ENCODE results near the gene PIEZO1.

The PIEZO1 gene

DNA sequence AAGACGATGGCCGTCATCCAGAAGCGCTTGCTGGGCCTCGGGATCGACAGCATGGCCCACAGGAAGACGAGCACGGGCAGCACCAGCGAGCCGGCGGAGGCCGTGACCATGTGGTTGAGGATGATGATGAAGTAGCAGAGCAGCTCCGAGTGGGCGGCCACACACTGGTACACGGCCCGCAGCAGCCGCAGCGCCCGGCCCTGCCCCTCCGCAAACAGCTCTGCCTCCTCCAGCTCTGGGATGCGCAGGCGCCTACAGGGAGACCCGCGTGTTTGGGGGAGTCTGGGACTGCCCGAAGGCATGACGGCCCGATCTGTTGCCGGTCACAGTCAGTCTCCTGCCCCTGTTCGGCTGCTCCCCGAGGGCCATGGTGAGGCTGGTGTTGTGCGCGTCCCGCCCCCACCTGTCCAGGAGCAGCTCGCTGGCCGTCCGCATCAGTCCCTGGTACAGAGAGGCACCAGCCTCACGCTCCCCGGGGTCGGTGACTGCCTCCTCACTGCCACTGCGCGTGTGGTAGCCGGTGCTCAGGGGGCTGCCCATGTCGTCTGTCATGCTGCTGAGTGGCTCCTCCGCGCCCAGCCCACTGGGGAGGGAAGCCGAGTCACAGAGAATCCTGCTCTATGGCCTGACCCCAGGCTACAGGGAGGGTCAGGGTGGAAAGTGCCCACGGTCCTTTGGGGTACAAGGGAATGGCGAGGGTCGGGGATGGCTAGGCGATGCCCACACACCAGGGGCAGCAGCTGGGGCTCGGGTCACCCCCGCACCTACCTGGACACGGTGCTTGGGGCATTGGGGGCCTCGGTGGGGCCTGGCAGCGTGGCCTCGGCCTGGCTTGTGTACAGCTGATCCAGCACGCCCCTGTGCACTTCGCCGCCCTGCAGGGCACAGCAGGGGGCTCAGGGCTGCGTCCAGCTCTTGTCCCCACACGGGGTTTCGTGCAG, 62.9 kb downstream of the PIEZO1 start:
- no peak for DNase-seq (ENCODE audit: low spot score)

- DNase-seq (ENCODE audit: low spot score): no peak
Observed at GRCh38 chr16:88721236-88721635, 63.8 kb downstream of the PIEZO1 start.

- no peak for DNase-seq (ENCODE audit: low spot score)
Observed at GRCh38 chr16:88720396-88720970, 64.5 kb downstream of the PIEZO1 start.

DNA sequence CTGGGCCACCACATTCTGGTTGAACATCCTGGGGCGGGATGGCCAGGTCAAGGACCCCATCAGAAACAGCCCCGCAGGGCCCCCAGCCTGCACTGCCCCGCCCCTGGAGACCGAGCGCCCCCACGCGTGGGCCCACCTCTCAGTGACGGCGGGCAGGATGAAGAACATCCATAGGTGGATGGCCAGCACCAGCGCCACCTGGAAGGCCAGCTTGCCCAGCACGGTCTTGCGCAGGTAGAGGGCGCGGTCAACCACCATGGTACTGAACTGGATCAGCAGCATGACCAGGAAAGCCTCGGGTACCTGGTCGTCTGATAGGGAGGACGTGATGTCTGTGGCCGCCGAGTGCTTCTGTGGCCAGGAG, 65.1 kb downstream of the PIEZO1 start:
- no peak for DNase-seq (ENCODE audit: low spot score)

- DNase-seq (ENCODE audit: low spot score): no peak
Observed at GRCh38 chr16:88719267-88719932, 65.6 kb downstream of the PIEZO1 start.

GRCh38 chr16:88718178-88718577, 66.8 kb downstream of the PIEZO1 start:
- no peak for DNase-seq (ENCODE audit: low spot score)

- DNase-seq (ENCODE audit: low spot score): no peak
Observed at GRCh38 chr16:88716601-88717001, 68.4 kb downstream of the PIEZO1 start.

DNA sequence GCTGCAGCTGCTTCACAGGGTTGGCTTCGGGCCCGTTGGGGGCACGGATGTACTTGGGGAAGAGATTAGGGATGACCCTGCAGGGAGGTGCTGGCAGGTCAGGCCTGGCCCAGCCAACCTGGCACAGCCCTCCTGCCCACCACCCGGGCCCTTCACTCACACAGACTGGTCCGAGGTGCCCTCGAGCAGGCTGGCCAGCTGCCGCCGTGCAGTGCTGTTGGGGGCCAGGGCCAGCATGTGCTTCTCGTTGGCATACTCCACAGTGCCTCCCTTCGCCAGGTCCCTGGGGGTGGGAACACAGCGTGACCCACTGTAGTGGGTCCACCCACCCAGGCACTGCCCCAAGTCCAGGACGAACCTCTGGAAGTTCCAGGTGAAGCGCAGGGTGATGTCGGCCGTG, 68.8 kb downstream of the PIEZO1 start:
- DNase-seq (ENCODE audit: low spot score): no peak

- DNase-seq (ENCODE audit: low spot score): no peak
Observed at GRCh38 chr16:88715312-88716190, 69.5 kb downstream of the PIEZO1 start.

DNA sequence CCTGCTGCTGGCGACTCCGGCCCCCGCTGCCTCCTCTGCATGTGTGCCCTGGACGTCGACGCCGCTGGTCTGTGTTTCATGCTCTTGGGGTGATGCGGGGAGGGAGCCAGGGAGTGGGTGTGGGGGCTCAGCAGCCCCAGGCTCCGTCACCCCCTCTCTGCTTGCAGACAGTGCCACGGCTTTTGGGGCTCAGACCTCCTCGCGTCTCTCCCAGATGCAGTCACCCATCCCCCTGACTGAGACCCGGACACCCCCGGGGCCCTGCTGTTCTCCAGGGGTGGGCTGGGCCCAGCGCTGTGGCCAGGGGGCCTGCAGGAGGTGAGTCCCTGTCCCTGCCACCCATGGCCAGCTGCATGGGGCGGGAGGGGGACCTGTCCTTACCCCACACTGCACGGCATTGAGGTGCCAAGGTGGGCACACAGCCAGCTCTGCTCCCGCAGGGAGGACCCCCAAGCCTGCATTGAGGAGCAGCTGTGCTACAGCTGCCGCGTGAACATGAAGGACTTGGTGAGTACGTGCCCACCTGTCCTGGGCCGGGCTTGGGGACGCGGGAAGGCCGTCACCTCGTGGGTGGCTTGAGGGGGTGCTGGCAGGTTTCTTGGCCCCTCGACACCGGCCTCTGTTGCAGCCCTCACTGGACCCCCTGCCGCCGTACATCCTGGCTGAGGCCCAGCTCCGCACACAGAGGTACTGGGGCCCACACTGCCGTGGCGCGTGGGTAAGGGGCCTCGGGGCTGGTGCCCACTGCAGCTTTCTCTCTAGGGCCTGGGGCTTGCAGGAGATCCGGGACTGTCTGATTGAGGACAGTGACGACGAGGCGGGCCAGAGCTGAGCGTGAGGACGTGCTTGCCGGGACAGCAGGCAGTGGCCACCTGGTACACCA, 70.4 kb downstream of the PIEZO1 start:
- no peak for DNase-seq (ENCODE audit: low spot score)

DNA sequence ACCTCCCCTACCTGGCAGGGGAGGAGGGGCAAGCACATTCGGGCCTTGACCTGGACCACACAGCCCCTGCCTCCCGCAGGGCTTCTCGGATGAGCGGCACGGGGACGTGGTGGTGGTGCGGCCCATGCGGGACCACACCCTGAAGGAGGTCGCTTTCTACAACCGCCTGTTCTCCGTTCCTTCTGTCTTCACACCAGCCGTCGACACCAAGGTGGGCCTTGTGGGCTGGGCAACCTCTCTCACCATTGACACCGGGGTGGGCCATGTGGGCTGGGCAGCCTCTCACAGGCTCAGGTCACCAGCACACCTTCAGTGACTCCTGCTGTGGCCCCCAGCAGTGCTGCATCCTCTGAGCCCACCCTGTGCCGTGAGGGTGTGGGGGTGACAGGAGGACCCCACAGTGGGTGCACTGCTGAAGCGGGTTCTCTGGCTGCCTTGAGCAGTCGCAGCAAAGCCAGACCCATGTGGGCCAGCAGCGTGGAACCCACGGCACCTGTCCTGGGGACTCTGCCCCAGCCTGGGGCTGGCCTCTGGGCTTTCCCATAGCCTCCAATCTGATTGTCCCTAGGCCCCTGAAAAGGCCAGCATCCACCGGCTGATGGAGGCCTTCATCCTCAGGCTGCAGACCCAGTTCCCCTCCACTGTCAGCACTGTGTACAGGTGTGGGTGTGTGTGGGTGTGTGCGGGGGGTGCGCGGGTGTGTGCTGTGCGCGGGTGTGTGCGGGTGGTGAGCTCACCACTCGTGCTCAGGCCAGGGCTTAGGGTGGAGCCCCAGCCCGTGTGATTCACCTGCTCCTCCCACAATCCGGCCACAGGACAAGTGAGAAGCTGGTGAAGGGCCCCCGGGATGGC, 71.2 kb downstream of the PIEZO1 start:
- DNase-seq (ENCODE audit: low spot score): no peak

DNA sequence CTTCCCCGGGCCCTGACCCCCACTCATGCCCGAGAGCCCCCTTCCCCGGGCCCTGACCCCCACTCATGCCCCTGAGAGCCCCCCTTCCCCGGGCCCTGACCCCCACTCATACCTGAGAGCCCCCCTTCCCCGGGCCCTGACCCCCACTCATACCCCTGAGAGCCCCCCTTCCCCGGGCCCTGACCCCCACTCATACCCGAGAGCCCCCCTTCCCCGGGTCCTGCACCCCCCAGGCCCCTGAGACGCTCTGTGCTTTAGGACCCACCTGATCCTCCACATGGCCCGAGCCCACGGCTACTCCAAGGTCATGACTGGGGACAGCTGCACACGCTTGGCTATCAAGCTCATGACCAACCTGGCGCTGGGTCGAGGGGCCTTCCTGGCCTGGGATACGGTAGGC, 72.0 kb downstream of the PIEZO1 start:
- DNase-seq (ENCODE audit: low spot score): no peak

DNA sequence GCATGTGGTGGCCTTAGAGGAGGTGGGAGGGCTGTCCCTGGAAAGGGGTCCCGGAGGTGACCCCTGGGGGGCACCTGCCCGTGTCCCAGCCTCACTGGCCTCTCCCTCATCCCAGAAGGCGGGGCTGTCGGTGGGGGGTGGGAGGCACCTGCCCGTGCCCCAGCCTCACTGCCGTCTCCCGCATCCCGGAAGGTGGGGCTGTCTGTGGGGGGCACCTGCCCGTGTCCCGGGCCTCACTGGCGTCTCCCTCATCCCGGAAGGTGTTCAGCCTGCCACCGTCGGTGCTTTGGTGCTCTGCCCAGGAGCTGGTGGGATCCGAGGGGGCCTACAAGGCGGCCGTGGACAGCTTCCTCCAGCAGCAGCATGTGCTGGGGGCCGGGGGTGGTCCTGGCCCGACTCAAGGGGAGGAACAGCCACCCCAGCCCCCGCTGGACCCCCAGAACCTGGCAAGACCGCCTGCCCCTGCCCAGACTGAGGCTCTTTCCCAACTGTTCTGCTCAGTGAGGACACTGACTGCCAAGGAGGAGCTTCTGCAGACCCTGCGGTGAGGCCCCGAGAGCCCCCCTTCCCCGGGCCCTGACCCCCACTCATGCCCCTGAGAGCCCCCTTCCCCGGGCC, 72.5 kb downstream of the PIEZO1 start:
- no peak for DNase-seq (ENCODE audit: low spot score)

- no peak for DNase-seq (ENCODE audit: low spot score)
Observed at GRCh38 chr16:88711750-88712340, 73.2 kb downstream of the PIEZO1 start.

- DNase-seq (ENCODE audit: low spot score): no peak
Observed at GRCh38 chr16:88710556-88710955, 74.5 kb downstream of the PIEZO1 start.

DNA sequence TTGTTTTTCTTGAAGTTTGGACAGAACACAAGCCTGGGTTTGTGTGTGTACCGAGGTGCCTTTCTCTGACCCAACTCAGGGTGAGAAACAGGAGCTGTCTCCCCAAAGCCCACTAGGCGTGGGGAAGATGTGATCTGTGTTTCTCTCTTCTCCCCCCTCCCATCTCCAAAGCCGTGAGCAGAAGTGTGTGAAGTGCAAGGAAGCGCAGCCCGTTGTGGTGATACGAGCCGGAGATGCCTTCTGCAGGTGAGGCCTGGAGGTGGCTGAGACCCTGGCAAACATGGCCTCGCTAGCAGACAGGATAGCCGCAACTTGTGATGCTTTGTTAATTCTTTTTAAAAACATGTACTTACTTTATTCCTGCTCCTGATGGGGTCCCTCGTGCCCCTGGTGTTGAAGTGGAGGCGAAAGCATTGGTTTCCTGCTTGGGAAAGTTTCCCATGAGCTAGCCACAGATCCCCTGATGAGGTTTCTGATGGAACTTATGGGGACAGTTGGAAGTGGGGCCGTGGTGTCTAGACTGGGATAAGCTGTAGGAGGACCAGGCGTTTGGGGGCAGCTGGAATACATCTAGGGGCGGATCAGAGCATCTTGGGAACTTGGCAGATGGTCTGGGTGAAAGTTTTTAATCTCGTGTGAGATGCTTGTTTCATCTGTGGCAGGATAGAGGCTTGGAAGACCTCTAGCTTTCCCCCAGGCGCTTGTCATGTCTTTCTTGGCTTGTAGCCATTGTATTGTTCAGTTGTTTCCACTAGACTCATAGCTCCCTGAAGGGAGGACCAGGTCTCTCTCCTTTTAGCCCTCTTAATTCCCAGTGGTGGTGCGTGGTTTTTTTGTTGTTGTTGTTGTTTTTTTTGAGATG, 77.8 kb downstream of the PIEZO1 start:
- no peak for DNase-seq (ENCODE audit: low spot score)

DNA sequence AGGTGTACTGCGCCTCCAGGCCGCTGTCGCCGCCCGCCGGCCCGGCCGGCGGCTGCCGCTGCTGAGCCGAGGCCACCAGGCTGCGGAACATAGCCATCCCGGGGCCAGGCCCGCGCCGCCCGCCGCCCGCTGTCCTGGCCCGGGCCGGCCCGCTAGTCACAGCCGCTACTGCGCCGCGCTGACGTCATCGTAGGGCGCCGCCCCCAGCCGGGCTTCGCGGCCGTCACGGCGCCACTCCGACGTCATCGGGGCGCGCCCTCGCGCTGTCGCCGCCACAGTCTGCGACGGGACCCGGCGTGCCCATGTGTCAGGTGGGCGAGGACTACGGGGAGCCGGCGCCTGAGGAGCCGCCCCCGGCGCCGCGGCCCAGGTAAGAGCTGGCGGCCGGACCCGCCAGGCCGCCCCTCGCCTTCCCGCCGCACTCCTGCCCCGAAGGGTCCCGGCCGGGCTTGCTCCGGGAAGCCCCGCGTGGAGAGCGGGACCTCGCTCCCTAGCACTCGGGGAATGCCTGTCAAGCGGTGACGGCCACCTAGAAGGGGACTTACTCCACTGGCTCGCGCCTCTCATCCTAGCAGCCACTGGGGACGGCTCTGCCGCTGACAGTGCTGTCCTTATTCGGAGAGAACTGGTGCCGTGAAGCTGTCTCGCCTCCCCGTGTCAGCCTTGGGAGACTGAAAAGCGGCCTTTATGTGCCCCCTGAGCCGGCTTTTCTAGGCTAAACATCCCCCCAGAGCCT, 78.6 kb downstream of the PIEZO1 start, which contains the start of the genes CTU2 and RNF166:
CTU2 (plus strand) TSS at position 275 of the 736 bp plus-strand sequence; CDS start at position 303, 28 bp downstream.
RNF166 (minus strand) TSS at position 180 of the 736 bp plus-strand sequence; CDS start at position 97, 83 bp downstream.
- DNase-seq (ENCODE audit: low spot score): peak; percentile 93

Measured in LoVo (cell line).